Measurements from ENCODE around the gene ZGLP1. TPM values are rescaled to one million over a fixed set of nuclear protein-coding genes. Genes with fewer than 3 reads are reported as not detected.
"Not testable (repeated sequence)": the region's sequence is repeated elsewhere in the genome, so short reads cannot be mapped to it uniquely, and the experiment has no call there.

Gene ZGLP1
- total and polyA plus RNA-seq, 2 donors (not counting 1 experiment from before 2014, with no cell fraction given), result 6.4 to 8.0 TPM

DNA sequence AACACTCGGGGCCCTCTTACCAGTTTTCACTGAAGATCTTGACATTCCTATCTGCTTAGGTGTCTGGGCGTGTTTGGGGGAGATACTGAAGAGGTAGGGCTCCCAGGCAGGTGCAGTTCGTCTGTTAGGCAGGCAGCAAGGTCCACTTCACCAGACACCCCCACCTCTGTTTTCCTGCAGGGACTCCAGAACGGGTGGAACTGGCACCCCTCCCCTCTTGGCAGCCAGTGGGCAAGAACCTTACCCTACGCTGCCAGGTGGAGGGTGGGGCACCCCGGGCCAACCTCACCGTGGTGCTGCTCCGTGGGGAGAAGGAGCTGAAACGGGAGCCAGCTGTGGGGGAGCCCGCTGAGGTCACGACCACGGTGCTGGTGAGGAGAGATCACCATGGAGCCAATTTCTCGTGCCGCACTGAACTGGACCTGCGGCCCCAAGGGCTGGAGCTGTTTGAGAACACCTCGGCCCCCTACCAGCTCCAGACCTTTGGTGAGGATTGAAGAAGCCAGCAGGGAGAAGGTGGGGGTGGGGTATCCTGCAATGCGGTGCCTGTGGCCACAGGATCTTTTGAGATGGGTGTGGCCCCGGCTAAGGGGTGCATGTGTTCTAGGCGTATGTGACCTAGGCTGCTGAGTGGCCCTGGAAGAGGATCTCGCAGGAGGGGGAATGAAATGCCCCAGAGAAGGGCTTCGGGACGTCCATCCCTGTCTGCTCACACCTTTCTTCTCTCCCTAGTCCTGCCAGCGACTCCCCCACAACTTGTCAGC, 26.1 kb downstream of the ZGLP1 start:
- Histone ChIP-seq H3K4me2 (replicated peaks; ENCODE audit: low read depth, low read length, poor library complexity, severe bottlenecking) (no peak overlapping the region), H3K9ac (ENCODE audit: low read length) (no peak overlapping the region), H3K9me3 (ENCODE audit: control extremely low read depth in 1 of 3, control insufficient read depth in 2 of 3, insufficient read depth in 1 of 3, low read length in 2 of 3) (peaks cover 0 to 17% (median 0%) of the 10 kb centered on the region in 3 donors), H3K36me3 (replicated peaks in 1 of 2; ENCODE audit: control extremely low read depth in 1 of 2, control insufficient read depth in 1 of 2, extremely low read depth in 1 of 2, insufficient read depth in 2 of 2, low read length in 1 of 2) (peaks cover 2 to 33% of the 10 kb centered on the region in 2 experiments), H3K27me3 (replicated peaks in 1 of 4; ENCODE audit: control extremely low read depth in 1 of 4, control insufficient read depth in 3 of 4, insufficient read depth in 4 of 4, low read length in 3 of 4) (peaks cover 0 to 18% (median 10%) of the 10 kb centered on the region in 4 experiments), H4K20me1 (ENCODE audit: control insufficient read depth, insufficient read depth, low read length, poor library complexity, severe bottlenecking) (no peaks in the 10 kb centered on the region), H3K27ac (ENCODE audit: low read length in 2 of 2) (no peak overlapping the region), H3K4me1 (ENCODE audit: control insufficient read depth in 2 of 2, insufficient read depth in 2 of 2, low read length in 2 of 2) (peaks cover 29 to 31% of the 10 kb centered on the region in 2 donors), H3K4me3 (ENCODE audit: control extremely low read depth in 1 of 5, extremely low read depth in 1 of 5, insufficient read depth in 1 of 5, low read depth in 2 of 5, low read length in 4 of 5) (no peak overlapping the region), H3K79me2 (ENCODE audit: control insufficient read depth, insufficient read depth, low read length) (no peaks in the 10 kb centered on the region), H2AFZ (ENCODE audit: insufficient read depth, low read depth, low read length, poor library complexity, severe bottlenecking) (no peak overlapping the region)
- DNase-seq, result no peak
- H3K27me3 Mint-ChIP-seq, result peaks cover 6% of the 10 kb centered on the region
- no peaks in the 10 kb centered on the region for H3K9me3 Mint-ChIP-seq (ENCODE audit: insufficient read depth)
- 87% methylated on average over 13 of the region's 23 CpGs for WGBS (ENCODE audit: insufficient coverage)
- ATAC-seq (ENCODE audit: low read depth), result no peak
- peaks cover 33% of the 10 kb centered on the region for H3K4me1 Mint-ChIP-seq
- intact Hi-C loops (cut with micrococcal nuclease), result no loop called here
- ChIA-PET POLR2A (no interaction called here), CTCF (interaction anchor here (1.2 kb wide), 1 partner anchor 12 kb away, joined by 4 read pairs; the partner anchor contains the start of gene ICAM1)
- H3K27ac Mint-ChIP-seq, result no peak overlapping the region
- no peak overlapping the region for H3K4me3 Mint-ChIP-seq
- TF ChIP-seq EZH2 (IDR thresholded peaks at IDR 0.05; ENCODE audit: borderline replicate concordance, insufficient read depth, low read depth, low read length, poor library complexity, severe bottlenecking), result no peak
- TF ChIP-seq, protein P1, sequence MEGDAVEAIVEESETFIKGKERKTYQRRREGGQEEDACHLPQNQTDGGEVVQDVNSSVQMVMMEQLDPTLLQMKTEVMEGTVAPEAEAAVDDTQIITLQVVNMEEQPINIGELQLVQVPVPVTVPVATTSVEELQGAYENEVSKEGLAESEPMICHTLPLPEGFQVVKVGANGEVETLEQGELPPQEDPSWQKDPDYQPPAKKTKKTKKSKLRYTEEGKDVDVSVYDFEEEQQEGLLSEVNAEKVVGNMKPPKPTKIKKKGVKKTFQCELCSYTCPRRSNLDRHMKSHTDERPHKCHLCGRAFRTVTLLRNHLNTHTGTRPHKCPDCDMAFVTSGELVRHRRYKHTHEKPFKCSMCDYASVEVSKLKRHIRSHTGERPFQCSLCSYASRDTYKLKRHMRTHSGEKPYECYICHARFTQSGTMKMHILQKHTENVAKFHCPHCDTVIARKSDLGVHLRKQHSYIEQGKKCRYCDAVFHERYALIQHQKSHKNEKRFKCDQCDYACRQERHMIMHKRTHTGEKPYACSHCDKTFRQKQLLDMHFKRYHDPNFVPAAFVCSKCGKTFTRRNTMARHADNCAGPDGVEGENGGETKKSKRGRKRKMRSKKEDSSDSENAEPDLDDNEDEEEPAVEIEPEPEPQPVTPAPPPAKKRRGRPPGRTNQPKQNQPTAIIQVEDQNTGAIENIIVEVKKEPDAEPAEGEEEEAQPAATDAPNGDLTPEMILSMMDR (IDR thresholded peaks at IDR 0.05), result no peak

DNA sequence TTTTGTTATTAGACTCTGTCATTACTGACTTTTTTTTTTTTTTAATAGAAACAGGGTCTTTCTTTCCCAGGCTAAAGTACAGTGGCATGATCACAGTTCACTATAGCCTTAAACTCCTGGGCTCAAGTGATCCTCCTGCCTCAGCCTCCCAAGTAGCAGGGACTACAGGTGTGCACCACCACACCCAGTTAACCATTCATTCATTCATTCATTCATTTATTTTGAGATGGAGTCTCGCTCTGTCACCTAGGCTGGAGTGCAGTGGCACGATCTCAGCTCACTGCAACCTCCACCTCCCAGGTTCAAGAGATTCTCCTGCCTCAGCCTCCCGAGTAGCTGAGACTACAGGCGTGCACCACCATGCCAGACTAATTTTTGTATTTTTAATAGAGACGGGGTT, 27.6 kb downstream of the ZGLP1 start:
- ATAC-seq (ENCODE audit: low read depth); intact Hi-C loops (cut with micrococcal nuclease); H3K4me3 Mint-ChIP-seq; H2AFZ ChIP-seq (ENCODE audit: insufficient read depth, low read depth, low read length, poor library complexity, severe bottlenecking); H3K27me3 ChIP-seq (replicated peaks in 1 of 4; ENCODE audit: control extremely low read depth in 1 of 4, control insufficient read depth in 3 of 4, insufficient read depth in 4 of 4, low read length in 3 of 4); H3K27ac Mint-ChIP-seq; H3K9ac ChIP-seq (ENCODE audit: low read length); DNase-seq; H3K27me3 Mint-ChIP-seq; H3K4me2 ChIP-seq (replicated peaks; ENCODE audit: low read depth, low read length, poor library complexity, severe bottlenecking); POLR2A ChIA-PET; H3K4me3 ChIP-seq (ENCODE audit: control extremely low read depth in 1 of 5, extremely low read depth in 1 of 5, insufficient read depth in 1 of 5, low read depth in 2 of 5, low read length in 4 of 5); H3K9me3 Mint-ChIP-seq (ENCODE audit: insufficient read depth); H3K9me3 ChIP-seq (ENCODE audit: control extremely low read depth in 1 of 3, control insufficient read depth in 2 of 3, insufficient read depth in 1 of 3, low read length in 2 of 3); H4K20me1 ChIP-seq (ENCODE audit: control insufficient read depth, insufficient read depth, low read length, poor library complexity, severe bottlenecking); H3K79me2 ChIP-seq (ENCODE audit: control insufficient read depth, insufficient read depth, low read length); H3K27ac ChIP-seq (ENCODE audit: low read length in 2 of 2): not testable (repeated sequence)
- Histone ChIP-seq H3K4me1 (ENCODE audit: control insufficient read depth in 2 of 2, insufficient read depth in 2 of 2, low read length in 2 of 2) (peaks cover 15 to 16% of the 10 kb centered on the region in 2 donors), H3K36me3 (replicated peaks in 1 of 2; ENCODE audit: control extremely low read depth in 1 of 2, control insufficient read depth in 1 of 2, extremely low read depth in 1 of 2, insufficient read depth in 2 of 2, low read length in 1 of 2) (peaks cover 2 to 39% of the 10 kb centered on the region in 2 experiments)
- 100% methylated on average over 2 of the region's 5 CpGs for WGBS (ENCODE audit: insufficient coverage)
- peaks cover 22% of the 10 kb centered on the region for H3K4me1 Mint-ChIP-seq
- CTCF ChIA-PET, result interaction anchor here (0.6 kb wide), 1 partner anchor 23 kb away, joined by 4 read pairs; no protein-coding TSS in a partner anchor

Data from B cell (primary cell).